ENCODE data around the gene RHOT2. TPM values are rescaled to one million over a fixed set of nuclear protein-coding genes. Genes with fewer than 3 reads are reported as not detected.

Gene RHOT2
- total and polyA plus RNA-seq, 2 of the 8 experiments (the other 6 are each of a cell fraction or from before 2014, with no cell fraction given), result 149 to 194 TPM

DNA sequence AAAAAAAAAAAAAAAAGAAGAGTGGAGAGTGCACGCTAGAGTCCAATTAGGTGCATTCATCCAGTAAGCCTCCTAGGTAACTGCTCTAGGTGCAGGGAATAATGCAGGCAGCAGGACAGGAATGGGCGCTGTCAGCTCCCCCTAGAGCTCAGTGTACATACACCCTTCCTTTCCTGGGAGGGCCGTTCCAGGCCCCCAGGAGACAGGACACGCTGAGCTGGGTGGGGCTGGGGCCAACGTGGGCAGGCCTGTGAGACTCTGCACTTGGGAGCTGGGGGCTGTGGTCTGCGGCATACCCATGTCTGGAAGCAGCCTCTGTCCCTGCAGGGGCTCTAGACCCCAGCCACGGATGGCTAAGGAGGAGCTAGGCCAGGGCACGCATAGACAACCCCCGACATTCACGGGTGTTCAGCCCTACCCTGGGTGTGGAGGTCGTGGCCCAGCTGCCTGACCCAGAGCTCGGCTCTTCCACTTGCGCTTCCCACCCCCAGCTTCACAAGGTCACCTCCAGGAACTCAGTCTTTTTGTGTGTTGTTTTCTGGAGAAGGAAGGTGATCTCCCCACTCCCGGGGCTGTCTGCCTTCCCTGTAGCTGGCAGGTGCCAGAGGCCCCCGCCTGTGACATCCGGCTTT, 52.0 kb downstream of the RHOT2 start (continued):
- TF ChIP-seq YY1 (IDR thresholded peaks at IDR 0.05; ENCODE audit: low read depth, low read length) (no peak), TAF1 (IDR thresholded peaks at IDR 0.05; ENCODE audit: low read depth, low read length) (no peak), KDM1A (IDR thresholded peaks at IDR 0.05; ENCODE audit: borderline replicate concordance, low read length) (no peak), EZH2 (IDR thresholded peaks at IDR 0.05; ENCODE audit: low read depth, low read length, severe bottlenecking) (no peak), SRF (IDR thresholded peaks at IDR 0.05; ENCODE audit: low read depth, low read length) (no peak), TAF7 (optimal IDR thresholded peaks at IDR 0.05; ENCODE audit: borderline replicate concordance, low read depth, low read length) (no peak), KDM4A (IDR thresholded peaks at IDR 0.05; ENCODE audit: low read depth, low read length, severe bottlenecking) (no peak), POLR2AphosphoS5 (IDR thresholded peaks at IDR 0.05; ENCODE audit: low read depth, low read length) (0 out of 2 replicates have a peak, but pooled peaks have one; percentile 12), SIN3A (conservative IDR thresholded peaks at IDR 0.05 in 1 of 2, IDR thresholded peaks at IDR 0.05 in 1 of 2; ENCODE audit: low read depth in 1 of 2, low read length in 2 of 2) (no peak), SAP30 (IDR thresholded peaks at IDR 0.05; ENCODE audit: insufficient read depth, insufficient replicate concordance, low read length) (peak; percentile 55), KDM5A (IDR thresholded peaks at IDR 0.05; ENCODE audit: low read length) (no peak), SIX5 (IDR thresholded peaks at IDR 0.05; ENCODE audit: low read depth, low read length) (no peak), POLR2A (IDR thresholded peaks at IDR 0.05; ENCODE audit: control extremely low read depth in 1 of 2, low read depth in 2 of 2, low read length in 2 of 2) (peak in 1 of 2 experiments; percentile 36; a peak in 1 of 3 replicates)
- TF ChIP-seq, protein P1, sequence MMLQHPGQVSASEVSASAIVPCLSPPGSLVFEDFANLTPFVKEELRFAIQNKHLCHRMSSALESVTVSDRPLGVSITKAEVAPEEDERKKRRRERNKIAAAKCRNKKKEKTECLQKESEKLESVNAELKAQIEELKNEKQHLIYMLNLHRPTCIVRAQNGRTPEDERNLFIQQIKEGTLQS (IDR thresholded peaks at IDR 0.05; ENCODE audit: insufficient read depth, low read depth, low read length), result no peak

Measured in H1 (cell line).